ENCODE data around the gene TMEM184C.

Gene TMEM184C

GRCh38 chr4:147599769-147600168, 17.4 kb upstream of the TMEM184C start:
- DNase-seq, result no peak

DNA sequence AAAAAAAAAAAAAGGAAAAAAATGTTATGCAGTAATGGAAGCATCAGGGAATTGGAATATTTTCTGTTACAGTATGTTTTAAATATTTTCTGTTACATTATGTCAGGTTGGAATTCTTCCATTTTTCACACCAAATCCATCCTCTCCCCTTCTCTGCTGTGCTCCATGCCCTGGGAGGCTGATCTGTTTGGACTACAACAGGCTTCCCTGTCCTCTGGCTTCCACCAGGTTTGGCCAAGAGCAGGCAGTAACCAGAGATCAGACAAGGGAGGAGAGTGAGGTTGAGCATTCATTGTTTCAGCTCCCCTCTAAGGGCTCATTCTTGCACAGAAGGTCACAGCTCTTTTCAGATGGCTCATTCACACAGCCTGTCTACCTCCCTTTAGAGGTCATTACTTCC, 11.7 kb upstream of the TMEM184C start:
- DNase-seq, result no peak

GRCh38 chr4:147607471-147607870, 9.7 kb upstream of the TMEM184C start:
- no peak for DNase-seq

DNA sequence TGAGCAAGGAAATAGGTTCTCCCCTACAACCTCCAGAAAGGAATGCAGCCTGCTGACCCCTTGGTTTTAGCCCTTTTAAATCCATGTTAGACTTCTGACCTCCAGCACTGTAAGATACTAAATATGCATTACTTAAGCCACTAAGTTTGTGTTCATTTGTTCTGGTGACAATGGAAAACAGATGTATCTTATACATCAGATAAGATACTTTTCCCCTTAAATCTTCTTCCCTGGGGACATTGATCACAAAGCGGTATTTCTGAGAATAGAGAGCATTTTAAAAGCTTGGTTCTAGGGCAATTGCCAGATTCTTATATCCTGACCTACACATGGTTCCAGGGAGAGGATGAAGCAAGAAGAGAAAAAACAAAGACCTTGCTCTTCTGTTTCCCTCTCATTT, 6.5 kb upstream of the TMEM184C start:
- DNase-seq, result no peak

DNA sequence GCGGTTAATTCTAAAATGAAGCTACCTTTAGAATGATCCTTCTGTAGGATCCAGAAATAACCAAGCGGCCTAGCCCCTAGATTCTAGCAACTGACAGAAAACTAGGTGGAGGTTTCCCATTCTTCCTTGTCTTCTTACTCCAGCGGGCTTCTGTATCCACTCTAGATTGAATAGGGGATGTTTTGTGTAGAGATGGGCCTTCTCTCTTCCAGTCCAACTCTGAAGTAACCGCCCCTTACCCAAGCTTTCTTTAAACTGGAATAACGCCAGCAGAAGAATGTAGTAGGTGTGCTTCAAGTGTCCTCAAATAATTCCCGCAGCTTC, 386 bp upstream of the TMEM184C start:
- no peak for DNase-seq

- no peak for DNase-seq
These were observed 869 bp downstream of the TMEM184C start for GRCh38 chr4:147617841-147618691.

DNA sequence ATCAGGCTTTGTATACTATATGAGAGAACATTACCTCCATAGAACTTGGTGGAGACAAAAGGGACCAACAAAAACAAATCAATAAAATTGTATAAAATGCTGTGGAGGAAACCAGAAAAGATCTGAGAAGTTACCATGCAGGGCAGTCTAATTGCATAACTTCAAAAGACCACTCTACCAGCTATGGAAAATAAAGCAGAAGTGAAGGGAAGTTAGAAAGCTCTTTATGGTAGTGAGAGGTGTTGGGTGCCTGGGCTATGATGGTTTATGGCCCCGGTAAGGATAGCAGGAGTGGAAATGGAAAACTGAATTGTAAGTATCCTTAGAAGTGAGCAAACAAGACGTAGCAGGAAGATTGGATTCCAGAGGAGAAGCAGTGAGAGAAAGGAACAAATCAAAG, 3.1 kb downstream of the TMEM184C start:
- DNase-seq, result no peak

DNA sequence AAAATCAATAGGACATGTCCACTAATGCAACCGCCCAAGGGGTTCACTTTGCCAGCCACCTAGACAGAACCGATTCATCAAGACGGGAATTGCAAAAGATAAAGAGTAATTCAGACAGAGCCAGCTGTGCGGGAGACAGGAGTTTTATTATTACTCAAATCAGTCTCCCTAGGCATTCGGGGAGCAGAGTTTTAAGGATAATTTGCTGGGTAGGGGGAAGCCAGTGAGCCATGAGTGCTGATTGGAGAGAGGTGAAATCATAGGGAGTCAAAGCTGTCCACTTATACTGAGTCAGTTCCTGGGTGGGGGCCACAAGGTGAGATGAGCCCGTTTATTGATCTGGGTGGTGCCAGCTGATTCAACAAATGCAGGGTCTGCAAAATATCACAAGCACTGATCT, 8.5 kb downstream of the TMEM184C start:
- DNase-seq, result no peak

GRCh38 chr4:147626903-147627302, 9.7 kb downstream of the TMEM184C start:
- no peak for DNase-seq

GRCh38 chr4:147628415-147628814, 11.2 kb downstream of the TMEM184C start:
- DNase-seq, result no peak

DNA sequence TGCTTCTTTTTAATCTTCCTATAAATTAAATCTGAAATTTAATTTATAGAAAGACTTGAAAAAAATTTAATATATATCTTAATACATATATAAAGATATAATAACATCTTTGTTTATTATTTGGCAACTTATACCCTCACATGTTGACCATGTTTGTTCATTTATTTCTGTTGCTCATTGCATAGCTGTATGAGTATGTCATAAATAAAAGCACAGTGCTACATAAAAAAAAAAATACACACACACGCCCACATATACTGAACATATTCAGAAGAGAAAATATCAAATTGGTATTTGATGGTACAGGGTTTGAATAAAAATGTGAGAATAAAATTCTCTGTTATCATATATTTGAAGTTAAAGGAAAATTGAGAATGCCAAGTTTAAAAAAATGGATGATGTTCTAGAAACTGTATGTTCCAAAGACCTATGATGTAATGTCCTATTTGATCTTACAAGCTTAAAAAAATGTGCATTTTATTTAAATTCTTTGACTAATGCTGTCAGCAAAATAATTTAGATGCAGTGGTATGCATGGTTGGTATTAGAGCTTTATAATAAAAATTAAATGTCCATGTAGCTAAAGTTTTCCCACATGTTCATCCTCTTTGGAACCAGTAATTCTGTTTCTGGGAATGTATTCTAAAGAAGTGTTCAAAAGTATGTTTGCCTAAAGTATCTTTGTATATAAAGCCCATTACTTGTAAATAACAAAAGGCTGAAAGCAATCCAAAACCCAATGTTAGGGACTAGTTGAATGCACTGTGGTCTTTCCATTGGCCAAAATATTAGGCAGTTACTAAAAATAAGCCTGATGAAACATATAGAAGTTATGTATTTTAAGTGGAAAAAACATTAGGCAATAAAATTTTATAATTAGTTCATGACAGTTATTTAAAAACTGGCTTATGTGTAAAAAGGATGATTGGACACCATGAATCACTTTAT, 12.9 kb downstream of the TMEM184C start:
- no peak for DNase-seq

- DNase-seq, result no peak
These were observed 15.9 kb downstream of the TMEM184C start for GRCh38 chr4:147633113-147633512.

- no peak for DNase-seq
These were observed 16.4 kb downstream of the TMEM184C start for GRCh38 chr4:147633643-147634042.

DNA sequence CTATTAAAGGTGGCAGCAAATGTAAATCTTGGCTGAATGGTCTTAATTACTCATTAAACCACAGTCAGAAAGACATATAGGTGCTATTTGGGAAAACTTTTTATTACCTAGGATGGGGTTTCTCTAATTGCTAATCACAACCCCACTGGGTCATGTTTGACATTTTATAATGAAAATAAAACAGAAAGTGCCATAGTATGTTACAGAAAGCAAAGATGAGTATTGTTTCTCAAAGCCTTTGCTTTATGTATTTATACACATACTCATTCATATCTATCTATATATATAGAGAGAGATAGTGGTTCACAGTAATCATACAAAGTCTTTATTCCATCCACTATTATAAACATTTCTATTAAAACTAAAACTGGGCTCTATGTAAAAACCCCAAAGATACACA, 18.2 kb downstream of the TMEM184C start:
- no peak for DNase-seq

GRCh38 chr4:147638365-147638764, 21.2 kb downstream of the TMEM184C start:
- DNase-seq, result no peak

DNA sequence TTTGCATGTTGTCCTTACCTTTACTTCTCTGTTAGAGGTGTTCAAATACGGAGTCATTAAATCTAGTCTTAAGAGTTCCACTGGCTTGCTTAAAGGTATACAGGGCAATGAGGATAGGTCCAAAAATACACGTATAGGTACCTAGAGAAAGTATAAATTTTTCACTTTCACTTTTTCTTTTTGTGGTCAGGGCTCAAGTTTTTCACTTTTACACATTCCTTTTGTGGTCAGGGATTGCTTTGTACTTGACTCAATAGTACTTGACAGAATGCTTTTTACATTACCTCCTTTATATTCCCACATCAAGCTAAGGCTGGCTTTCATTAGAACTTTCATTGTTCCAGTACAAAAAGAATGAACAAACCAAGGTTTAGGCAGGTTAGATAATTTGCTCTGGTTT, 21.7 kb downstream of the TMEM184C start:
- DNase-seq, result no peak

DNA sequence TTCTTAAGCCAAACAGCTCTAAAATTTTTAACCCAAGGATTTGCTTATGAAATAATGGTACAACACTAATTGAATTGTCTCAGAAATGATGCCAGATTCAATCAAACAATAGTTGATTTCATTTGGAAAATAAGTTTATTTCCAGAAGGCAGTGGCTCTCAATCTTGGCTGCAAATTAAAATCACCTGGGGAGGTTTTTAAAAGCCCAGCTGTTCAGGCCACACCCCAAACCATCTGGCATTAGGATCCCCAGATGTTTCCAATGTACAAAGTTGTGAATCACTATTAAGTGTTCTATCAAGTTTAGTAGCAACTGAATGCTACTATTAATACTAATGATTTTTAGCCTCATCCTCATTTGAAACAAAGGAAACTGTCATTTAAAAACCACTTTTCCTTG, 22.2 kb downstream of the TMEM184C start:
- peak; percentile 45 for DNase-seq

DNA sequence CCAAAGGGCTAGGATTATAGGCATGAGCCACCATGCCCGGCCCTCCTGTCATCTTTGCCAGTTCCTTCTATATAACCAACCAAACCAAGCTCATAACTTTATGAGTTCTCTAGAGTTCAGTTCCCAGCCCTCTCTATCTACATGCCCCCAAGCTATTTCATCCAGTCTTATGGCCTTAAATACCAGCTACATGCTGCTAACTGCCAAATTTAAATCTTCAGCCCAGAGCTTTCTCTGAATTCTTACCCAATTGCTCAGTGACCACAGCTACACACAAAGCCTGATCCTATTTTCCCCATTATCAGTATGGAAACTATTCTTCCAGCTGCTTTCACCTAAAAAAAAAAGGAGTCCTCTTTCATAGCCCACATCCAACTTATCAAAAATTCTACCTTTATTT, 23.1 kb downstream of the TMEM184C start:
- DNase-seq, result no peak

- no peak for DNase-seq
These were observed 26.4 kb downstream of the TMEM184C start for GRCh38 chr4:147643616-147644015.

DNA sequence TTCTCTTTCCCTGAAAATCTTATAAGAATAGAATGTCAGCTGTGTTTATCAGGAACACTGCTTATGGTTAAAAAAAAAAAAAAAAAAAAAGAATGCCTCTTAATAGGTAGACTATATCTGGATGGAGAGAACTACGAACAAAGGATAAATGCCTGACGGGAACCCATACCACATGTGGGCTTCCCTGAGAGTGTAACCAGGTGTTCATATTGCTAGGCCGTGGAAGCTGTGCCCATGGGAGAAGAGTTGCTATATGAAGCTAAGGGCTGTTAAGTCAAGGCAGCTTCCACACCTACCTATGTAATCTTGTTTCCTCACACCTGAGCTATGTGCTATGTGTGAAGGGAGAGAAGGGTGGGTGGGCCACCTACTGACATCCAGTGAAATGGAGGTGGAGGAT, 27.3 kb downstream of the TMEM184C start:
- DNase-seq, result no peak

DNA sequence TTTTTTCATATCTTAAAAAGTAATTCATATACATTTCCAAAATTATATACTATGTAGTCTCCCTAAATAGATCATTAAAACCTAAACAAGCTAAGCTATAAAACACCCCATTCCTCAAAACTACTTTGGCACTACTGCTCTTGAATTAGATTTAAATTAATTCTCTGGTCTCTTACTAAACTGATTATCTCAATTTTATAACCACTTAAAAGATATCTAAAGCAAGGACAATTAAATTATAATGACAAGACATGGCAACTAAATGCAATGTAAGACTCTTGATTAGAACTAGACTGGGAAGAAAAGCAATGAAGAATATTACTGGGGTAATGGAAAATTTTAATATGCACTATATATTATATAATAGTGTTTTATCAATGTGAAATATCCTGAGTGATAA, 27.9 kb downstream of the TMEM184C start:
- no peak for DNase-seq

DNA sequence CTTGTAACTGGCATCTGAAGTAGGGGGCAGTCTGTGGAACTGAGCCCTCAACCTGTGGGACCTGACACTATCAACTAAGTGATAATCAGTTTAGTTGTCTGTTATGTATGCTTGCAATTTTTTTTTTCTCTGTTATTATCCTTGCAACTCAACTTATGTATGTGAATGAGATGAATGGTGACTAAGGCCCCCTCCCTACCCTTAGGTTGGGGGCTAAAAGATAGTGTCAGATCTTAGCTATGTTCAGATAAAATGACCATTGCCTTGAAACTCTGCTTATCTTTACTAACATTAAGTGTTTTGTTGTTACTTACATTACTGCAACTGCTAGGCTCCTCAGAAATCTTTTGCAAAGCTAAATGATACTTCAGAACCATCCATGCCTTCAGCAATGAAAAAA, 31.5 kb downstream of the TMEM184C start:
- no peak for DNase-seq

GRCh38 chr4:147651563-147651962, 34.4 kb downstream of the TMEM184C start:
- no peak for DNase-seq

DNA sequence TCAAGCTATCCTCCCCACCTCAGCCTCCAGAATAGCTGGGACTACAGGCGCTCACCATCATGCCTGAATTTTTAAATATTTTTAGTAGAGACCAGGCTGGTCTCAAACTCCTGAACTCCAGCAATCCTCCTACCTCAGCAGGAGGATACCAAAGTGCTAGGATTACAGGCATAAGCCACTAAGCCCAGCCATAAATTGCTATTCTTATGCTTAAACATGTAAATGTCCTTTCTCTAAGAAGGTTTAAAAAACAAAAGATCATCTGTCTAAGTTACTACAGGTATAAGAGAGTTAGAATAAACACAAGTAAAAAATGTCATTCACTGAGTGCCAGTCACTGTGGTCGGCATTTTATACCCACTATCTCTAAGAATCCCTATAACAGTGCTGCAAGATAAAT, 38.4 kb downstream of the TMEM184C start:
- no peak for DNase-seq

Data from right forelimb (tissue), 1 donor.